Fibroblast of lung (primary cell): ENCODE results near the gene RSKR.

ENCODE experiments used
- CTCF ChIP-seq, 2 donors: IDR thresholded peaks in 1 of 2; conservative IDR thresholded peaks in 1 of 2; 1 replicate in 1 of 2; 2 replicates in 1 of 2; pipeline ENCODE4 v1.5.1; 2011 to 2012; ENCODE audit warnings: low read length in 2 of 2, control low read depth in 1 of 2, inconsistent platforms in 1 of 2, low read depth in 1 of 2, mild to moderate bottlenecking in 1 of 2
- EZH2 ChIP-seq: IDR thresholded peaks from 2 replicates; pipeline ENCODE4 v1.5.1; 2012; ENCODE audit warnings: low read length, control low read depth, mild to moderate bottlenecking; ENCODE audit errors: missing control alignments

- TF ChIP-seq CTCF (conservative IDR thresholded peaks at IDR 0.05 in 1 of 2, IDR thresholded peaks at IDR 0.05 in 1 of 2; ENCODE audit: low read depth in 1 of 2, low read length in 2 of 2) = no peak
- TF ChIP-seq EZH2 = no peak
Measured at GRCh38 chr17:28626818-28627217, 12.8 kb upstream of the RSKR start.
